GM21619 (cell line): ENCODE data around the gene CERS6.
A peak's percentile ranks its signal among the peaks of the same experiment; 100 is the strongest.

ENCODE experiments used
- ATAC-seq: cut with Tn5 transposase; IDR thresholded peaks from one replicate; pipeline ENCODE4 v1.9.1; 2021; ENCODE audit not compliant: unreplicated experiment

Gene CERS6

DNA sequence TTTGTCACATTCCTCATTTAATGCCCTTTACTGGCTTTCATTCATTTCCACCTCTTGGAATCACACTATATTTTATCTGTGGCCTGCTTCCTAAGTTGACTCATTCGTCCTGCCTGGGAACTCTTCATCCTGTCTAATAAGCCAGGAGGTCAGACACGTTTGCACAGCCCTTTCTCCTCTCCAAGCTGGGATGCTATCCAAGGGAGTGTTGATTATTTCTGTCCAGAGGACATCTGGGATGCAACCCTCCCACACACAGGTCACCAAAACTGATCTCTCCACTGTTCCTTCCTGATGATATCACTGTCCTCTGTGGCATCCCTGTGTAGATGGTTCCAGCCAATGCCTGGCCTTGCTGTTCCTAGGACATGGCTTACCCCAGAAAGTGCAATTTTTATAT lies 266.5 kb downstream of the CERS6 start:
- ATAC-seq: no peak

DNA sequence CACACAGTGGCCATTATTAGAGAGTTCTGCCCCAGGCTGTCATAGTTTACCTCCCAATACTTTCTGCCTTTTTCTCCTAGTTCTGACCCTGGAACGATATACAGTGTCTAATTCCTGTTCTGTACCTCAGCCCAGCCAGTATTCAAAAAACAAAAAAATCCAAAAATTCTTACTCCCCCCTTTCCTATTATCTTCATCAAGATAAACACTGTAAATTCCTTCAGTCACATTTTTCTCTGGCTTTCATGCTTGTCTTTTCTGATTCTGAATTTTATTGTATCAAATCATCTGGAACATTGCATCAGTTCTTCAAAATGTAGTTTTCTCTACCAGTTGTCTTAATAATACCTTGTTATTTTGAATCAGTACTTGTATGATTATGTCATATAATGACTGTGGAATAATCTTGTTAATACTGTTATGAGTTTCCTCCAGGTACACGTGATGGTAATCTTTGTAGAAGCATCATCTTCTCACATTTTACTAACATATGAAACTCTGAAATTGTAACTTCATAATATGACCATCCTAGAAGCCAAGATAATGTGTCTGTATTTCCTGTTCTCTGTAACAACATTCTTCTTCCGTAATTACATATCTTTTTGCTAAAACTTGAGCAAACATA lies 267.3 kb downstream of the CERS6 start:
- no peak for ATAC-seq

DNA sequence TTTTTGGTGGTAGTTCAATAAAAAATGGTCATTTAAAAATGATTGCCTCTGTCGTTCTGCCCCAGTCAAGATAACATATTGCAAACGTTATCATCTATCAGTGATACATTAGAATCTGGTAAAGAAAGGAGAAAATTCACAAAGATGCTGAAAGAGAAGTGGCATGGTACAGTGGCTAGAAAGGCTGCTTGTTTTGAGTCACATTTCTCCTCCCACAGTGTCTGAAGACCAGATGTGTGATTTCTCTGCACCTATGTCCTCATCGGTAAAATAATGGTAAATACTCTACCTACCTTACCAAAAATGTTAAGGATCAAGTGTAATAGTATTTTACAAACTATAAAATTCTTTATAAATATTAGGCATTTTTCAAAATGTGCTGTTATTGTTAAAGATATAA lies 270.3 kb downstream of the CERS6 start:
- ATAC-seq: no peak

DNA sequence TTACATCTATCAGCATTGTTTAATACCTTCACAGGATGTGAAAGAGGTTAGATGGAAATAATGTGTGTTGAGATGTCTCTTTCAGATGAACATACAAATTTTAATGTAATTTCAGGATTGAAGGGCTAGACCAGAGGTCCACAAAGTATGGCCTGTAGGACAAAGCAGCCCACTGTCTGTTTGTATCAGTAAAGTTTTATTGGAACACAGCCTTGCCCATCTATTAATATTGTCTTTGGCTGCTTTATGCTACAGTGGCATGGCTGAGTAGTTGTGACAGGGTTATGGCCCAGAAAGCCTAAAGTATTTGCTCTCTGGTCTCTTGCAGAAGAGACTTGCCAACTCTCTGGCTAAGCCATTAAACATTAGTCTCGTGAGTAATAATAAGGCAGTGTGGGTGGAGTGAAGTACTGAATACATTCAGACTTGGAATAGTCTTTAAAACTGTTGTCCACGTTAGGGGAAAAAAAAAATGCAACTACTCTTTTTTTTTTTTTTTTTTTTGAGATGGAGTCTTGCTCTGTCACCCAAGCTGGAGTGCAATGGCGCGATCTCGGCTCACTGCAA lies 271.9 kb downstream of the CERS6 start:
- ATAC-seq: no peak

DNA sequence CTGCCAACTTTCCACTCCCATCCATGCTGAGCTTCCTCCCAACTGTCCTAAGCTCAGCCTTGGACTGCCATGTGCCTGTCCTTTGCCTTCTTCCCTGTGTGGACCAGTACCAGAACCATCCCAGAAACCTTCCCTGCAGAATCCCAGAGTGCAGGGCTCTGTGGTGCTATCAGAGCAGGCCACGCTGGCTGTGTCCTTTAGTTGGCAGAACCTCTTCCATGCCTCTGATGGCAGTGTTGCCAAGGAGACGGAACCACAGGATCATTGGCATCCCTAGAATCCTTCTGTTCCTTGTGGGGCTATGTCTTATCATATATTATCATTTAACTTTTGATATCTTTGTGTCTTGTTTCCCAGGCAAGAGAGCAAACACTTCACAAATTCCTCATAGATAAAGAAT lies 273.4 kb downstream of the CERS6 start:
- ATAC-seq: no peak

DNA sequence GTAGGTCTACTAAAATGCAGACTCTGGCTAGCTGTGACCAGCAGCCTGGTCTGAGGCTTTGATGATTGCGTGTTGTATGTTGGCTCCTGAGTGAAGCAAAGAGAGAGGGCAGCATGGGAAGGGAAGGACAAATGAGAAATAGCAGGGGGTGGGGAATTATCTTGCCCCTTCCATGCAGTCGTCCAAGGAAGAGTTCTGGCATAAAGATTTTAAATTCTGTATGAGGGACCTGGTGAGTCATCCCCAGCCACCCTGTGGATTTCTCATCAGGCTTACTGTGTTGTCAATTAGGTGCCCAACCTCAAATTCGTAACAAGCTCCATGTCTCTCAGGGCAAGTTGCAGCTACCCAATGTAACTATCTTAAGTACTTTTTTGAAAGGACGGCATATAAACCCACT lies 274.3 kb downstream of the CERS6 start:
- ATAC-seq: no peak

DNA sequence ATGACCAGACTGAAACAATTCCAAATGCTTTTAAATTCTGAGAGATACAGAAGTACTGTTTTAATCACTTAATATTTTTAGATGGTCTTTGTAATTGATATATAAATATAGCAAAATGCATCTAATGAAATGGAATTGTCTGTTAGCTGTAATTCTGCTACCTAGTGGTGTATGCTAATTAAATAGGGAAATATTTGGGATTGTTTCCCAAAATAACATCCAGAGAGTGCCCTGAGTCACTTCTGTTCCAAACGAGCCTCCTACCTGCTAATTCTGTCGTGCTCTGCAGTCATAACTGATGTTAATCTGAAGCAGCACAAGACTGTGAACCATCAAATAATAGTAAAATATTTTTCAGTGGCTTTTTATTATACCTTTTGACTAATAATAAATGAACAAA lies 274.9 kb downstream of the CERS6 start:
- ATAC-seq: no peak

DNA sequence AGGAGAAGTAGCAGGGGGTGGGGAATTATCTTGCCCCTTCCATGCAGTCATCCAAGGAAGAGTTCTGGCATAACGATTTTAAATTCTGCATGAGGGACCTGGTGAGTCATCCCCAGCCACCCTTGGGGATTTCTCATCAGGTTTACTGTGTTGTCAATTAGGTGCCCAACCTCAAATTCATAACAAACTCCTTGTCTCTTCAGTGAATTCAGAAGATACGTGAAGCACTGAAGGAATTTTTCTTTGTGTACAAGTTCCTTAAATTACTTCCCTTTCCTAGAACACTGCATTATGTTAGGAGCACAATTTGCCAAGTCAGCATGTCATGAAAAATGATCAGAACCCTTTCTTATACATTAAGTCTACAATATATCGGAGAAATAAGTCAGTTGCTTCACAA lies 275.5 kb downstream of the CERS6 start:
- no peak for ATAC-seq

DNA sequence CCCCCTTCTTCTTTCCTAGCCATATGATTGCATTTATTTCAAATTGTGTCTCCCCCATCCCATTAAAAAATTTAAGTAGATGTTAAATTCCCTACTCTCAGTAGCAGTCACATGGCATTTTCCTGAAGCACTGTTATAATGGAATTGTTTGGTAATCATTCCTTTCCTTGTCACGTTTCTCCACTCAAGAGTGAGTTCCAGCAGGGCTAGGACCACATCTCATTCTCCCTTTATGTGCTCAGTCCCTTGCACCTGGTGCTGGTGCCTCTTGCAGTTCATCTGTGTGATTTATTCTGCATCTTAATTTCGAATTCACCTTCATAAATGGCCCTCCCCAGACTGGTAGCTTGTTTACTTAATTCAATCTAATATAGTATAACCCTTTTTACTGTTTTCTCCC lies 276.0 kb downstream of the CERS6 start:
- no peak for ATAC-seq

DNA sequence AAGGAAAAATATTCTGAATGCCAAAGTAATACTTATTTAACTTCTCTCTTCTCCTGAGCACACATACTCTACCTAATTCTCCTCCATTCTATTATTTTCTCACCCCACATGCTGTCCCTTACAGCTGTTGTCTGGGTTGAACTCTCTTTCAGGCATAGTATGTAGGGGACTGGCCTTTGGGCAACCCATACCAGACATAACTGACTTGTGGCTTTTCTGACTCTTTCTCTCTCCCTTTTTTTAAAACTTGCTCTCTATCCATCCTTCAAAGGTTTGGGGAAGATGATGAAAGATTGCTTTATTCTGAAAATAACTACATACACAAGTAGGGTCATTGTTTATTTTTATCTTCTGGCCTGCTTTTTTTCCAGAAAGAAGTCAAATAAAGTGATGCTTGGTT lies 276.4 kb downstream of the CERS6 start:
- no peak for ATAC-seq

DNA sequence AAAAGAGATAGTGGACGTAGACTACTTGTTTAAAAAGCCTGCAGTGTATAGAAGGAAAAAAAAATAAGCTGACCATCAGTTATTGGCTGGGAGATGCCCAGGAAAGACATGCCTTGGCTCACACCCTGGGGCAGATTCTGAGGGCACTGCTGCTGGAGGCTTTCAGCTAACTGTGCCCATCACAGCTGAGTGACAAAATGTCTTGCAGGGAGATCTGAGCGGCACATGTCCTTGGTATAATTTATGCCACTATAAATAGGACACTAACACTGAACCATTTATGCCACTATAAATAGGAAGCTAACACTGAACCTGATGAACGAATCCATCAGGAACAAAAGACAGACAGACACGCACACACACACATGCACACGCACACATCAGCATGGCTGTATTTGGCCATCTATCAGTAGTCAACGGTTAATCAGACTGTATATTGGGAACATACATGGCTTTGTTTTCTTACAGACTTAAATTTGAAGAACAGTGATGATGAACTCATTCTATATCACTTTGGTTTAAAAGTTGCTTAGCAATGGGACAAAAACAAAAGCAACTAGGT lies 278.2 kb downstream of the CERS6 start:
- no peak for ATAC-seq

DNA sequence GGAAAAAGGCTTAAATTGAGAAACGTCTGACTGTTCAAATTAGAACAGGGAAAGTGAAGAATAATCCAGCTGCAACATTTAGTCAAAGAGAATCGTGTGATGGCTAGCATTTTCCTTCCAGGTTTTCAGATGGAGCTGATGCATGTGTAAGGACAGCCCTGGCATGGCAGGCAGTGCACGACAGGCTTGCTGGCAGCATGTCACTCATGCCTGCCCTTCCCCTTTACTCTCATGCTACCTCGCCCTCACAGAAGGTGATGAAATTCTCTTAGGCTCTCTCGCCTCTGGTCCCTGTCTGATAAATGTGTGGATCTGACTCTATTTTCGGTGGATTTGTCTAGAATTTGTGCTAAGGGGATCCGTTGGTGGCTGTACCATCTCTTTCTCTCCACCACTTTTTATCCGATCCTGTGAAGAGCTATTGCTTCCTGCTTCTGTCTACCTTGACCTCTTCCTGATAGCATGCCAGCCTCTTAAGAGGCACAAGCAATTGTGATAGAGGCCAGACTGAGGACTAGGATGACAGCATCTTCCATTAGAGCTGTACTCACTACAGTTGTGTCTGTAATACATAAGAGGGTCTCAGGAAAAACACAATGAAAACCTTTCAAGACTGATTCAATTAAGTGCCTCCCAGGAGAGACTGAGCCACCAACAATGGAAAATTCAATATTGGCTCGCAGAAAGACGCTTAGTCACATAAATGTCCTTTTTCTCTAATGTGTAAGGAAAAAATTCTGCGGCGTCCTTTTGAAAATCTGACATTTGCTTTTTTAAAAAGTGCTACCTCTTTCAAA lies 280.8 kb downstream of the CERS6 start:
- no peak for ATAC-seq

DNA sequence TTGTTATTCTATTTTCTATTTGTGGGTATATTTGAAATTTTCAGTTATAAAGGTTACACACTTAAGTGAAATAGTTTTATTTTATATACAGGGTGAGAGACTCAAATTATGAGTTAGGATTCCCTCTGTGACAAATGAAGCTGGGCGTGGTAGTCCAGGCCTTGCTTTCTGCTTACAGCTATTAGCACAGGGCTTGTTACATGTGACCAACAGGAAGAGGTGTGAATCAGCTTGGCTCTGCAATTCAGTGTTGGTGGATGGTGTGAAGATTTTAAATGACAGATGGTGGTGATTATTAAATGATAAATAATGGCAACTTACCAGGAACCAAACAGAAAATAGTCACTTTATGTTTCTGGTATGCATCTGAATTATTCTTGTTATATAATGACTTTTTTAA lies 282.0 kb downstream of the CERS6 start:
- no peak for ATAC-seq

DNA sequence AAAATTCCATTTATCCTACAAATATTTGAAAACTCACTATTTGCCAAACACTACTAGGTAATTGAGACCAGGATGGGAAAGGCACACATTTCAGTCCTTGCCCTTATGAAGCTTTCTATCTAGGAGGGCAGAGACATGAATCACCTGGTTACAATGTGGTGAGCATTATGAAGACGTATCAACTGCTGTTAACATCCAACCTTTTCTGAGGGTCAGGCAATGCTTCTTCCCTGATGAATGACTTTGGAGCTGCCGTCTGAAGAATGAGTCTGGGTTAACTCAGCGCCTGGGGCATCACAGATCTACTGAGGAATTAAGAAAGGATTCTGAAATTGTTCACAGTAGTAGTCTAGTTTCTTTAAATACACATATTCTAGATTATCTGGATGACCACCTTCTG lies 284.3 kb downstream of the CERS6 start:
- ATAC-seq: no peak

DNA sequence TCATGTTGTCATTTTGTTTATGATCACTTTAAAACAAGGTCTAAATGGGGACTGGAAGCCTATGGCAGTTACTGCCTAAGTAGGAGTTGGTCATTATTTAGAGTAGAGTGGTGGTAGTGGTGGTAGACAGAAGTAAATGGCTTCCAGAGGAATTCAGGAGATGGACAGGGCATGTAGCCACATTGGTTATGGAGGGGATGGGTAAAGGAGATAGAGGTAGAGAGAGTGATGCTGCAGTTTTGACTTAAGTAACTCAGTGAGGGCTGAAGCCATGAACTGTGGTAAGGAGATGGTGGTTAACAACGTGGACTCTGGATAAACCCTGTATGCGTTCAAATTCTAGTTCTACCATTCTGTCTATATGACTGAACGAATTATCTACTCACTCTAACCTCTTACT lies 284.7 kb downstream of the CERS6 start:
- no peak for ATAC-seq

DNA sequence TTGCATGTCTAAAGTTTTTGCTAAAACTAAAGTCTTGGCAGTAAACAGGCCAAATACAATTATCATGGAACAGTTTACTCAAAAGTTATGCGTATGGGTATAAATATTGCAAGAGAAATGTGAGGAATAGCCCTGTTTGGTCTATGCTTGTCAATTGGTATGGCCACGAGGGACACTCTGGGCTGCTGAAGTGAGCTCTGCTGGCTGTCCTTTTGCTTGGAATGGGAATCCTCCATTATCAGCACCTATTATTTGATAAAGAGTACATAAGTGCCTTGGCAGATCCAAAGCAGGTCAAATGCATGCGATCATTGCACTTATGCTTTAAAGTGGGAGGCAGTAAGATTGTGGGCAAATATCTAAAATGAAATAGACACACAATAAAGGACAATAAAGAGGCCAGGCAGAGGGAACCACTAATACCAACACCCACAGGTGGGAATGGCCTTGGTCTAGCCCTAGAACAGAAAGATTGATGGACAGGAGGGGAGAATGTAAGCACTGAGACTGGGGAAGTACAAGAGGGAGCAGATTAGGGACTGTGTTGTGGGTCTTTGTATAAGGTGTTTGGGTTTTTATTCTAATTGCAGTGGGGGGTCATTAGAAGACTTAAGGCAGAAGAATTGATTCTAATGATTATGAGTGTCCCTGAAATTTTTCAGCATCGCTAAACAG lies 286.3 kb downstream of the CERS6 start:
- ATAC-seq: no peak

DNA sequence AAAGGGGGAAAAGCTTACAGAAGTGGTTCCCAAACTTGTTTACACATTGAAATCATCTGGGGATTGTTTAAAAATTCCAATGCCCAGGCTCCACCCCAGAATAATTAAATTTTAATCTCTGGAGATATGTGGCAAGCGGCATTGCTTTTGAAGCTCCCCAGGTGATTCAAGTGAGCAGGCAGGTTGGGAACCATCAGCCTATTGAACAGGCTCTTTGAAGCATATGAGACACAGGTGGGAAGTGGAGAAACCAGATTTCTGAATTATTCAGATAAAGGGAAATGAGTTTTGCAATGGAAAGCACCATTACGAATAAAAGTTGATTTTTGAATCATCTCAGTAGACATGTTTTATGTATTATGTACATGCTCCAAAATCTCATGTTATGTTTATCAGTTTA lies 288.8 kb downstream of the CERS6 start:
- no peak for ATAC-seq

DNA sequence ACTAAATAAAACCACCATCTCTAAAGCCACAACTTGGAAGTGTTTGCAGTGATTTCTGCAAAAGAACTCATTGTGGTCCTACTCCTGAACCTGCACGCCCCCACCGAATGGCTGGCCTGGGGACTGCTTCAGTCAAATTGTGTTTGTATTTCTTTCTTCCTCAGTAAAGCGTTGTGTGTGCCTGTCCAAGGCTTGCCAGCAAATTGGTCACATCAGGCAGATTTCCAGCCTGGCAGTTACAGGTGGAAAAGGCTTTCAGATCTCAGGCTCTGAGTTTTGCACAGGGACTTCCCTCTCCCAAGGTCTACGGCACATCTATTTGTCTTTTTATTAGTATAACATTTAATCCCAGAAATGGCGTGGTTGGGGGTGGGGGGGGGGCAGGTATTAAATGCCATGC lies 292.4 kb downstream of the CERS6 start:
- ATAC-seq: no peak

DNA sequence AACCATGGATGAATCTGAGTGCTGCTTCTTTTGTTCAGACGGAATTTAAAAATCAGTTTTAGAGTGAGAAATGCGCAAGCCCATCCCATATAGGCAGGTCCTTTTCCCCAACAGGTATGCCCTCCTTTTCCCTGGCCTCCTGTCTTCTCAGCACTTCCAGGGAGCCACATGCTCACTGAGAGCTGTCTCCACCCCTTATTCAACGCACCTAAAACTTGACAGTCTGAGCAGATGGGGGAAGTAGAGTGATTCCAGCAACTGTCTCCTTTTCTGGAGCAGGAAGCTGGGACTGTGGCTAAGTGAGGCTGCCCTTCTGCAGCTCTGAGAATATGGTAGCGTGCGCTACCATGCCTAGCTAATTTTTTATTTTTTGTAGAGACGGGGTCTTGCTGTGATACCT lies 293.2 kb downstream of the CERS6 start:
- ATAC-seq: no peak

DNA sequence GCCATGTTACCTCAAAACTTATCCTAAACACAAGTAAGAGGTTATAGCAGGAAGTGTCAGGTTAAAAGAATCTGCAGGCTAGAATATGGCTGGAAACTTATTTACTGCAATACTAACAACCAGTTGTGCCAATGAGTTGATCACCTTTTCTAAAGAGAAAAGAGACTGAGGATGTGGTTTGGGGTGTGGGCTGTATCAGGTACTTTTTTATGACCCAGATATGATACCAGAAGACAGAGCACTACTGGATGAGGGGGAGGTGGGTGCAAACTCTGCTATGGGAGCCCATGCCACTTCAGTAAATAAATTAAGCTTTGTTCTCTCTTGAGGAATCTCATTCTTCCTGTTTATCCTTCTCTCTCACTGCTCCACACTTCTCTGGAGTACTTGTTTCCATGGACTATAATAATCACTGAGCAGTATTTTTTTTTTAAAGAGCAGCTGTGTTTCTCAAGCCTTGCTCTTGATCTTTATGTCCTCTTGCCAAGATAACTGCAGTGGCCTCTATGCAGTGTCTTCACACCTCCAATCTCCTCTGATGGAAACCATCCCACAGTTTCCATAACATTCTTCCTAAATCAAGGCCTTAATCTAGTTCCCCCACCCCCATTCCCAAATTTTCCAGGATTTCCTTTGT lies 295.1 kb downstream of the CERS6 start:
- ATAC-seq: peak; percentile 81

DNA sequence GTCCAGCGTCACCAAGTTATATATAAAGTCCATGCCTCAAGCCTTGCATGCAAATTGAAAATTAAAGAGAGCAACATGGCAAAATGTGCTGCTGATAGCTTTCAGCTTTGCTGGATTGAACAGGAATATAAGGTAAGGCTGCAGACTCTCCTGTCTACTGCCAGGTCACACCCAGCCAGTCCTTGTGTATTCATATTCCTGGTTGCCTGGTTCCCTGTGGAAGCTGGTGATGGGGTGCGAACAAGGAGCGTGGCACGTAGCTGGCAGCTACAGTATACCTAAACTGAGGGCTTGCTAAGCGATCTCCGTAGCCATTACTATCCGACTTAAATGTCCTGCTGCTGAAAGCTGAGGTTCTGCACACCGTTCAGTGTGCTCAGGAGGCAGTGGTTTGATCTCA lies 296.3 kb downstream of the CERS6 start:
- ATAC-seq: no peak
